NB4 (cell line): ENCODE results near the gene P2RY4.

ENCODE experiments used
- DNase-seq: peaks from one replicate; pipeline ENCODE4 v3.0.0; 2010; ENCODE audit warnings: low read depth
- H3K4me3 ChIP-seq: one replicate; pipeline ENCODE4 v1.5.1; 2011; ENCODE audit warnings: mild to moderate bottlenecking, low read depth, low read length, moderate library complexity
- CTCF ChIP-seq: IDR thresholded peaks from one replicate; pipeline ENCODE4 v1.5.1; 2012; ENCODE audit warnings: low read depth, low read length
- MAX ChIP-seq: IDR thresholded peaks from 2 replicates; pipeline ENCODE4 v1.6.1; 2011; ENCODE audit warnings: low read depth, low read length
- MYC ChIP-seq: IDR thresholded peaks from 2 replicates; pipeline ENCODE4 v1.6.1; 2011; ENCODE audit warnings: low read depth, low read length
- POLR2A ChIP-seq: IDR thresholded peaks from 2 replicates; pipeline ENCODE4 v1.6.1; 2011; ENCODE audit warnings: mild to moderate bottlenecking; ENCODE audit not compliant: insufficient read length; ENCODE audit errors: extremely low read depth

P2RY4 gene

GRCh38 chrX:70260104-70260503, at the start of gene P2RY4:
TSS of gene P2RY4 (minus strand) at chrX:70260204. CDS start at chrX:70259624, 580 bp downstream.
- no peak within 1 kb of the TSS for H3K4me3 ChIP-seq
- DNase-seq = no peak
- TF ChIP-seq MYC (no peak), POLR2A (no peak)

- TF ChIP-seq MYC = no peak
- TF ChIP-seq POLR2A = no peak
- no peak for TF ChIP-seq CTCF
- TF ChIP-seq MAX = no peak
- no peak overlapping the region for H3K4me3 ChIP-seq
- DNase-seq = no peak
Observed at GRCh38 chrX:70301716-70302115, 41.7 kb upstream of the P2RY4 start.

GRCh38 chrX:70293621-70294020, 33.6 kb upstream of the P2RY4 start:
- no peak for DNase-seq
- no peak for TF ChIP-seq MYC
- no peak overlapping the region for H3K4me3 ChIP-seq

- TF ChIP-seq POLR2A (no peak), MAX (no peak), MYC (no peak), CTCF (no peak)
- H3K4me3 ChIP-seq = peak overlapping the region; percentile 21
- no peak for DNase-seq
Observed at GRCh38 chrX:70292788-70293187, 32.8 kb upstream of the P2RY4 start.

- peak; percentile 56 for TF ChIP-seq POLR2A
- TF ChIP-seq MYC = no peak
- no peak for TF ChIP-seq MAX
- no peak for TF ChIP-seq CTCF
- peak; percentile 89 for DNase-seq
- H3K4me3 ChIP-seq = peak within 1 kb of the TSS; percentile 75
Observed at GRCh38 chrX:70289793-70290770, 30.1 kb upstream of the P2RY4 start, which contains the start of the genes KIF4A and PDZD11. TSS of gene KIF4A (plus strand) at chrX:70290104. CDS start at chrX:70290459, 355 bp downstream. TSS of gene PDZD11 (minus strand) at chrX:70289927. CDS start at chrX:70289341, 586 bp downstream.

- DNase-seq = no peak
- peak overlapping the region; percentile 75 for H3K4me3 ChIP-seq
- no peak for TF ChIP-seq CTCF
Observed at GRCh38 chrX:70289168-70289792, 29.3 kb upstream of the P2RY4 start.

GRCh38 chrX:70281951-70282350, 21.9 kb upstream of the P2RY4 start, which contains the start of gene RAB41:
TSS of gene RAB41 (plus strand) at chrX:70282172. CDS start at chrX:70282218, 46 bp downstream.
- no peak for DNase-seq
- H3K4me3 ChIP-seq = no peak within 1 kb of the TSS
- no peak for TF ChIP-seq CTCF
- no peak for TF ChIP-seq MAX
- TF ChIP-seq MYC = no peak
- TF ChIP-seq POLR2A = no peak
